Measurements from ENCODE around the gene ELF5.

DNA sequence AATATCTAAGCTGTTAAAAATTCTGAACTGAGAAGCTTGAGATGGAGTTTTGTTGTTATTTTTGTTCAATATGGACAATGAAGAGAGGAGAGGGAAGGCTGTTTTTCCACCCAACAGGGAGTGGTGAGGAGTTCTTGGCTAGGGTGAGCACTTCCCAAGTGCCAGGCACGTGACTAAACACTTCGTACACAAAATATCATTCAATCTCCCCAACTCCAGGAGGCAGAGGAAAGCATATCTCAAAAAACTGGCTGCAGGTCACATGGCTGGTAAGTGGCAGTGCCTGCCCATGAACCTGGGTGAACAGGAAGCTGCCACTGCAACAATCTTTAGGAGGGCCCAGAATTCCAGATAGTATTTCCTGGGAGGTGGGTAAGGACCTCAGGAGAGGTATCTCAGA is 11.6 kb downstream of the ELF5 start:
- TF ChIP-seq POLR2A (IDR thresholded peaks at IDR 0.05; ENCODE audit: low read depth, low read length) (no peak), POLR2AphosphoS5 (IDR thresholded peaks at IDR 0.05; ENCODE audit: low read depth, low read length) (no peak)

All from GM12891 (cell line).